Fibroblast of lung (primary cell): ENCODE data around the gene BPGM. TPM values are rescaled to one million over a fixed set of nuclear protein-coding genes. Genes with fewer than 3 reads are reported as not detected.

Experiments
- DNase-seq, 2 donors: peaks; one replicate each; pipeline versions ENCODE4 v3.0.0 to v3.0.0-alpha.2; 2010; ENCODE audit warnings: low read depth in 2 of 2
- H2AFZ ChIP-seq: 2 replicates; pipeline ENCODE4 v1.5.1; 2012; ENCODE audit warnings: low read length, control low read depth, inconsistent platforms
- H3K27ac ChIP-seq: 2 replicates; pipeline ENCODE4 v1.5.1; 2011; ENCODE audit warnings: low read length, control low read depth; ENCODE audit not compliant: insufficient read depth
- H3K27me3 ChIP-seq: 2 replicates; pipeline ENCODE4 v1.5.1; 2011; ENCODE audit warnings: mild to moderate bottlenecking, low read length; ENCODE audit not compliant: control insufficient read depth, insufficient read depth
- H3K36me3 ChIP-seq: 2 replicates; pipeline ENCODE4 v1.5.1; 2011; ENCODE audit warnings: low read length; ENCODE audit not compliant: control insufficient read depth, insufficient read depth
- H3K4me1 ChIP-seq: 2 replicates; pipeline ENCODE4 v1.5.1; 2011; ENCODE audit warnings: low read length; ENCODE audit not compliant: control insufficient read depth, insufficient read depth; ENCODE audit errors: extremely low read depth
- H3K4me2 ChIP-seq: 2 replicates; pipeline ENCODE4 v1.5.1; 2011; ENCODE audit warnings: low read length, control low read depth; ENCODE audit not compliant: insufficient read depth; ENCODE audit errors: extremely low read depth
- H3K4me3 ChIP-seq, 4 experiments: fragments of 200-600 bp in 1 of 4; sonication (generic) in 1 of 4; replicated peaks in 1 of 4; 2 replicates each; pipeline ENCODE4 v1.5.1; 2011 to 2016; ENCODE audit warnings: low read length in 4 of 4, low read depth in 3 of 4, mild to moderate bottlenecking in 3 of 4, control low read depth in 2 of 4, inconsistent platforms in 1 of 4, mixed read lengths in 1 of 4; ENCODE audit not compliant: insufficient read depth in 1 of 4; ENCODE audit errors: control extremely low read depth in 1 of 4
- H3K79me2 ChIP-seq: 2 replicates; pipeline ENCODE4 v1.5.1; 2012; ENCODE audit warnings: mild to moderate bottlenecking, low read length, inconsistent platforms; ENCODE audit not compliant: control insufficient read depth, insufficient read depth
- H3K9ac ChIP-seq: 2 replicates; pipeline ENCODE4 v1.5.1; 2011; ENCODE audit warnings: mild to moderate bottlenecking, low read length, control low read depth; ENCODE audit not compliant: insufficient read depth
- H3K9me3 ChIP-seq: 2 replicates; pipeline ENCODE4 v1.5.1; 2012; ENCODE audit warnings: low read depth, low read length; ENCODE audit not compliant: control insufficient read depth, insufficient read depth
- H4K20me1 ChIP-seq: 2 replicates; pipeline ENCODE4 v1.5.1; 2011; ENCODE audit warnings: low read length; ENCODE audit not compliant: control insufficient read depth, insufficient read depth; ENCODE audit errors: extremely low read depth
- CTCF ChIP-seq, 2 donors: IDR thresholded peaks in 1 of 2; conservative IDR thresholded peaks in 1 of 2; 1 replicate in 1 of 2; 2 replicates in 1 of 2; pipeline ENCODE4 v1.5.1; 2011 to 2012; ENCODE audit warnings: low read length in 2 of 2, control low read depth in 1 of 2, inconsistent platforms in 1 of 2, low read depth in 1 of 2, mild to moderate bottlenecking in 1 of 2
- EZH2 ChIP-seq: IDR thresholded peaks from 2 replicates; pipeline ENCODE4 v1.5.1; 2012; ENCODE audit warnings: low read length, control low read depth, mild to moderate bottlenecking; ENCODE audit errors: missing control alignments
- polyA plus RNA-seq, 2 donors: library from polyadenylated mRNA; depleted of rRNA in 1 of 2; stranded (reverse) in 1 of 2; unstranded in 1 of 2; fragments of >200 nt; gene quantifications; 2 replicates each; pipeline ENCODE4 v1.2.1, GENCODE V29; 2011 to 2012; ENCODE audit warnings: missing spikeins in 1 of 2
- total RNA-seq: library from RNA; depleted of rRNA; stranded (reverse); fragments of >200 nt; gene quantifications from 2 replicates; pipeline ENCODE4 v1.2.1, GENCODE V29; 2014

The BPGM gene
- total and polyA plus RNA-seq, 2 donors (not counting 1 experiment from before 2014, with no cell fraction given): 25.8 to 29.7 TPM

DNA sequence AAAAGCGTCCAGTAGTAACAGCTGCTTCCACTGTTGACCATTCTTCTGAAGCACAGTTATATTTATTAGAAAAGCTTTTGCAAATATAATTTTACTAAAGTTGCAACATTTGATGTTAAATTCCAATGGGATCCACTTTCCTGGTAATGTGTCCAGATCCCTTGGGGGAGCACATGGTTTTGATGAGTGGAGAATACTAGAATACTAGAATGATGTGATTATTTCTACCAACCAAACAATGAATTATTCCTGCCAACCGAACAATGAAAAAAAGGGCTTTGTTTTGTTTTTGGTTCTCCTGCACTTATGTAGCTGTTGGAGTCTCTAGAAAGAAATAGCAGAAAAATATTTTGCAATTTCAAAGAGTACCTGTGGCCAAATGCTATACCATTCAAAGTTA is 59.1 kb downstream of the BPGM start:
- no peak for TF ChIP-seq EZH2
- TF ChIP-seq CTCF (conservative IDR thresholded peaks at IDR 0.05 in 1 of 2, IDR thresholded peaks at IDR 0.05 in 1 of 2; ENCODE audit: low read depth in 1 of 2, low read length in 2 of 2): no peak
- H3K79me2 ChIP-seq: no peaks in the 10 kb centered on the region
- no peak overlapping the region for H3K27ac ChIP-seq
- no peak overlapping the region for H3K4me3 ChIP-seq
- no peaks in the 10 kb centered on the region for H3K9me3 ChIP-seq
- H2AFZ ChIP-seq: no peak overlapping the region
- no peaks in the 10 kb centered on the region for H3K36me3 ChIP-seq
- no peak overlapping the region for H3K4me2 ChIP-seq
- no peak overlapping the region for H3K9ac ChIP-seq
- H4K20me1 ChIP-seq: no peaks in the 10 kb centered on the region
- no peaks in the 10 kb centered on the region for H3K27me3 ChIP-seq
- no peak for DNase-seq
- H3K4me1 ChIP-seq: peaks cover 13% of the 10 kb centered on the region

GRCh38 chr7:134706468-134706867 is 59.8 kb downstream of the BPGM start:
- TF ChIP-seq EZH2 (no peak), CTCF (conservative IDR thresholded peaks at IDR 0.05 in 1 of 2, IDR thresholded peaks at IDR 0.05 in 1 of 2; ENCODE audit: low read depth in 1 of 2, low read length in 2 of 2) (no peak)
- H2AFZ ChIP-seq: no peak overlapping the region
- H3K36me3 ChIP-seq: no peaks in the 10 kb centered on the region
- H3K9ac ChIP-seq: no peak overlapping the region
- no peaks in the 10 kb centered on the region for H4K20me1 ChIP-seq
- H3K79me2 ChIP-seq: no peaks in the 10 kb centered on the region
- no peak overlapping the region for H3K4me2 ChIP-seq
- DNase-seq: no peak
- H3K27me3 ChIP-seq: no peaks in the 10 kb centered on the region
- H3K27ac ChIP-seq: no peak overlapping the region
- no peaks in the 10 kb centered on the region for H3K9me3 ChIP-seq
- no peak overlapping the region for H3K4me3 ChIP-seq
- H3K4me1 ChIP-seq: peaks cover 16% of the 10 kb centered on the region

DNA sequence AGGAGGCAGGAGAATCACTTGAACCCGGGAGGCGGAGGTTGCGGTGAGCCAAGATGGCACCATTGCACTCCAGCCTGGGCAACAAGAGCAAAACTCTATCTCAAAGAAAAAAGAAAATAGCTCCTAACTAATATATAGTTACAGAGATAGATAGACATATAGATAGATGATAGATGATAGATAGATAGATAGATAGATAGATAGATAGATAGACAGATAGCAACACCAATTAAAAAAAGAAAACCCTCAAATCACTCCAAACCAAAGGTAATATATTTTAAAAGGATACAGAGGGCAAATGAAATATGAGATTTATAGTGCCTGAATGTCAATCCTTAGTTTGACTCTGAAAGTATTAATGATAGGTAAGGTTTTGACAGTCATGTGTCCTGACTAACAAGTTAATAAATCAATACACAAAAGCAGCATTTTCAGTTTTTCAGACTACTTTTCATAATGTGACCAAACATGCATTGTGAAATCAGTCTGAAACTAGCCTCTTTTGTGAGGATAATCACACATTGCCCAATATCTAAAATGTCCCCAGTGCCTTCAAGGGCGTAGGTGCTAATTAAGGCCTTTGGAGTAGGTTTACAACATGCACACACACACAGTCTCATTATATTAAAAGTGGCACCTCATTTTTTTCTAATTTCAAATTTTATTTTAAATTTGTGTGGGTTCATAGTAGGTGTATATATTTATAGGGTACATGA is 61.2 kb downstream of the BPGM start:
- Histone ChIP-seq H2AFZ (no peak overlapping the region), H3K4me1 (peaks cover 12% of the 10 kb centered on the region), H3K27ac (no peak overlapping the region), H3K27me3 (no peaks in the 10 kb centered on the region), H3K9me3 (no peaks in the 10 kb centered on the region), H3K9ac (no peak overlapping the region), H3K4me3 (no peak overlapping the region), H3K4me2 (no peak overlapping the region), H3K79me2 (no peaks in the 10 kb centered on the region), H4K20me1 (no peaks in the 10 kb centered on the region), H3K36me3 (no peaks in the 10 kb centered on the region)
- TF ChIP-seq EZH2 (no peak), CTCF (conservative IDR thresholded peaks at IDR 0.05 in 1 of 2, IDR thresholded peaks at IDR 0.05 in 1 of 2; ENCODE audit: low read depth in 1 of 2, low read length in 2 of 2) (no peak)
- DNase-seq: no peak
